ENCODE measurements around the gene SPSB1. TPM values are rescaled to one million over a fixed set of nuclear protein-coding genes. Genes with fewer than 3 reads are reported as not detected.

The SPSB1 gene
- total RNA-seq, 1 donor from 2014 or later: 34.7 TPM

GRCh38 chr1:9418851-9419250 is 126.2 kb downstream of the SPSB1 start:
- DNase-seq (ENCODE audit: low read depth): no peak

Other genes with a start within 250 kb of the SPSB1 start
- 1.6 TPM in 1 of 2 replicates, not detected in the other for gene SLC2A5, start 223.3 kb upstream of the SPSB1 start, total RNA-seq
- gene GPR157, start 163.8 kb upstream of the SPSB1 start, total RNA-seq: 4.6 and 9.7 TPM in 2 replicates
- 14.8 and 31.5 TPM in 2 replicates for gene H6PD, start 58.1 kb upstream of the SPSB1 start, total RNA-seq
- gene SLC25A33, start 246.6 kb downstream of the SPSB1 start, total RNA-seq: 3.0 and 7.1 TPM in 2 replicates

Data from renal cortical epithelial cell (primary cell).